GM12874 (cell line): Measurements from ENCODE around the gene BOLA2B.
"Not testable (repeated sequence)": the region's sequence is repeated elsewhere in the genome, so short reads cannot be mapped to it uniquely, and the experiment has no call there.

Experiments
- CTCF ChIP-seq: IDR thresholded peaks from 2 replicates; pipeline ENCODE4 v1.5.1; 2011; ENCODE audit warnings: low read depth, mild to moderate bottlenecking, control low read depth, low read length, moderate library complexity; ENCODE audit not compliant: insufficient read depth

BOLA2B gene

GRCh38 chr16:30193615-30194014 is at the start of gene BOLA2B, which contains the start of gene SLX1A:
TSS of gene BOLA2B (minus strand) at chr16:30193666. CDS start at chr16:30193595, 71 bp downstream.
TSS of gene SLX1A (plus strand) at chr16:30193875. CDS start at chr16:30194085, 210 bp downstream.
- not testable (repeated sequence) for TF ChIP-seq CTCF

GRCh38 chr16:30199049-30199448 is 5.6 kb upstream of the BOLA2B start, which contains the start of gene SULT1A3:
TSS of gene SULT1A3 (plus strand) at chr16:30199255. CDS start at chr16:30200729, 1,474 bp downstream.
- not testable (repeated sequence) for TF ChIP-seq CTCF

- TF ChIP-seq CTCF, result no peak
Observed at GRCh38 chr16:30187971-30188561, 5.4 kb downstream of the BOLA2B start.

GRCh38 chr16:30187556-30187865 is 6.0 kb downstream of the BOLA2B start:
- no peak for TF ChIP-seq CTCF

- TF ChIP-seq CTCF, result peak; percentile 91
Observed at GRCh38 chr16:30186782-30187555, 6.5 kb downstream of the BOLA2B start.

- no peak for TF ChIP-seq CTCF
Observed at GRCh38 chr16:30186444-30186781, 7.1 kb downstream of the BOLA2B start.

GRCh38 chr16:30185683-30186421 is 7.6 kb downstream of the BOLA2B start:
- no peak for TF ChIP-seq CTCF
